Neuron (in vitro differentiated cells): Measurements from ENCODE around the gene TRIM54.
"Not testable (repeated sequence)": the region's sequence is repeated elsewhere in the genome, so short reads cannot be mapped to it uniquely, and the experiment has no call there.

ENCODE experiments used
- H2AFZ ChIP-seq: one replicate; pipeline ENCODE4 v1.6.1; 2013; ENCODE audit warnings: low read depth, mild to moderate bottlenecking, inconsistent platforms, low read length, moderate library complexity
- H3K27me3 ChIP-seq: one replicate; pipeline ENCODE4 v1.6.1; 2013; ENCODE audit warnings: low read length; ENCODE audit not compliant: insufficient read depth
- H3K36me3 ChIP-seq: one replicate; pipeline ENCODE4 v1.6.1; 2013; ENCODE audit warnings: low read length; ENCODE audit not compliant: insufficient read depth
- H3K4me1 ChIP-seq: one replicate; pipeline ENCODE4 v1.6.1; 2013; ENCODE audit warnings: low read length; ENCODE audit not compliant: insufficient read depth
- H3K4me3 ChIP-seq: 2 replicates; pipeline ENCODE4 v1.5.1; 2013; ENCODE audit warnings: mild to moderate bottlenecking, low read length, moderate library complexity
- H3K9me3 ChIP-seq: one replicate; pipeline ENCODE4 v1.6.1; 2013; ENCODE audit warnings: low read length

Gene TRIM54

DNA sequence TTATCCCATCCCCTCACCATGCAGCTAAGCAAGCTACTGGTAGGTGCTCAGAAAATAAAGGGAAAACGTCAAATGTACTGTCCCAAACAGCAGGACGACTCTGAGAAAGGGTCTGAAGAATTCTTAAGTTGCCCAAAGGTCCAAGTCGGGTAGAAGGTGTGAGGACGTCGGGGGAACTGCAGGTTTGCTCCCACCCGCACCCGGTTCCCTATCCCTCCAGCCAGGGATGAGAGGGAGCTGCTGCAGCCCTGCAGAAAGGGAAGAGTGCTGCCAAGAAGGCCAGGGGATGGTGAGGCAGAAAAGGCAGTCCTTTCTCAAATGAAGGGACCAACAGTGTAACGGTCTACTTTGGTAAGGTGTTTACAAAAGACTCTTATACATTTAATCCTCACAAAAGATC is 32.9 kb downstream of the TRIM54 start:
- H3K36me3 ChIP-seq: peaks cover 23% of the 10 kb centered on the region
- no peak overlapping the region for H2AFZ ChIP-seq
- no peaks in the 10 kb centered on the region for H3K9me3 ChIP-seq

GRCh38 chr2:27316655-27317412 is 34.6 kb downstream of the TRIM54 start:
- peaks cover 15% of the 10 kb centered on the region for H3K36me3 ChIP-seq
- no peaks in the 10 kb centered on the region for H3K27me3 ChIP-seq
- no peaks in the 10 kb centered on the region for H3K9me3 ChIP-seq
- peaks cover under 1% of the 10 kb centered on the region for H3K4me1 ChIP-seq
- H3K4me3 ChIP-seq: no peak overlapping the region
- H2AFZ ChIP-seq: no peak overlapping the region

More for the DNA sequence above, 32.9 kb downstream of the TRIM54 start:
- Histone ChIP-seq H3K27me3 (no peaks in the 10 kb centered on the region), H3K4me1 (no peaks in the 10 kb centered on the region), H3K4me3 (no peak overlapping the region)

GRCh38 chr2:27319839-27320238 is 37.6 kb downstream of the TRIM54 start:
- not testable (repeated sequence) for H3K36me3 ChIP-seq, H3K27me3 ChIP-seq, H3K4me3 ChIP-seq, H3K9me3 ChIP-seq, H2AFZ ChIP-seq
- H3K4me1 ChIP-seq: peaks cover 18% of the 10 kb centered on the region

GRCh38 chr2:27320958-27321543 is 38.8 kb downstream of the TRIM54 start:
- Histone ChIP-seq H3K4me3 (no peak overlapping the region), H3K27me3 (no peaks in the 10 kb centered on the region), H3K36me3 (peaks cover 15% of the 10 kb centered on the region), H3K4me1 (peaks cover 18% of the 10 kb centered on the region), H2AFZ (no peak overlapping the region), H3K9me3 (no peaks in the 10 kb centered on the region)

- Histone ChIP-seq H3K9me3 (no peaks in the 10 kb centered on the region), H3K4me1 (peaks cover 18% of the 10 kb centered on the region), H3K36me3 (peaks cover 18% of the 10 kb centered on the region), H3K4me3 (peak overlapping the region; percentile 78), H3K27me3 (no peaks in the 10 kb centered on the region), H2AFZ (peak overlapping the region; percentile 10)
Observed at GRCh38 chr2:27322301-27322765, 40.1 kb downstream of the TRIM54 start.

DNA sequence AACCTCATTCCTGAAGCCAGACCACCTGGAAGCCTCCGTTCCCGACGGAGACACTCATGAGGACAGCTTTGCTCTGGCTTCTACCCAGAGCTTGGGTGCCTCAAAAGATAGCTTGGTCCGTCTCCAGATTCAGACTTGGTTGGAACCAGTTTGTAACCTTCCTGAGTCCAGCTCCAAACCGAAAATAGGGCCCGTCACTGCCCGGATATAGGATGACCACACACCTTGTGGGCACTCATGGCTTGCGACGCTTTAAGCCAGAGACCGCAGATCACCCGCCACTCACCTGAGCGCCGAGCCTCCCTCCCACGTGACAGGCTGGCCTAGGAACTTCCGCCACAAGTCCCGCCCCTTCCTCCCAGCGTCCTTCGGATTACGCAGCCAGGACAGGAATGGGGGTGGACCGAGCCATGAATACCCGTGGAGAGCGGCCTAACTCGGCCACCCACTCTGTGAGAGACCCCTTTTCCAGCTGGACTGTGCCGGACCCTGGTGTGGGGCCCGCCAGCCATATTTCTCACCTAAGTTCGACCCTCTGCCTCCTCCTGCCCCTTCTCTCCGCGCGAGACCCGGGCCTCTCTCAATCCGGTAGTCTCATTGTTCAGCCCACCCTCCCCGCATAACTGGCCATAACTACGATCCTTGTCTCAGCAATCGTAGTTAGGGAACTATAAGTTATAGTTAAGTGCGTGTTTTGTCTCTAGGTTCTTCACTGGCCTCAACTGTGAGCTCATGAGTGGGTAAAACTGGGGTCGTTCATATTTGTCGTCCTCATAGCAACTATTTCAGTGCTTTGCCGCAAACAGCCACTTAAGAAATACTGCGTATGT is 40.8 kb downstream of the TRIM54 start, which contains the start of gene MPV17:
Gene MPV17 (minus strand): TSS at position 332 of the 830 bp plus-strand sequence. CDS start 580 bp downstream, outside the sequence.
- no peaks in the 10 kb centered on the region for H3K27me3 ChIP-seq
- H3K9me3 ChIP-seq: no peaks in the 10 kb centered on the region
- peaks cover 22% of the 10 kb centered on the region for H3K36me3 ChIP-seq
- peak within 1 kb of the TSS; percentile 42 for H2AFZ ChIP-seq
- H3K4me1 ChIP-seq: peaks cover 18% of the 10 kb centered on the region
- peak within 1 kb of the TSS; percentile 78 for H3K4me3 ChIP-seq

- H3K9me3 ChIP-seq: no peaks in the 10 kb centered on the region
- H3K4me3 ChIP-seq: peak overlapping the region; percentile 78
- H3K27me3 ChIP-seq: no peaks in the 10 kb centered on the region
- H2AFZ ChIP-seq: no peak overlapping the region
- H3K36me3 ChIP-seq: peaks cover 29% of the 10 kb centered on the region
- H3K4me1 ChIP-seq: peaks cover 18% of the 10 kb centered on the region
Observed at GRCh38 chr2:27323596-27324285, 41.5 kb downstream of the TRIM54 start.

GRCh38 chr2:27324720-27325119 is 42.5 kb downstream of the TRIM54 start:
- H3K4me3 ChIP-seq: no peak overlapping the region

DNA sequence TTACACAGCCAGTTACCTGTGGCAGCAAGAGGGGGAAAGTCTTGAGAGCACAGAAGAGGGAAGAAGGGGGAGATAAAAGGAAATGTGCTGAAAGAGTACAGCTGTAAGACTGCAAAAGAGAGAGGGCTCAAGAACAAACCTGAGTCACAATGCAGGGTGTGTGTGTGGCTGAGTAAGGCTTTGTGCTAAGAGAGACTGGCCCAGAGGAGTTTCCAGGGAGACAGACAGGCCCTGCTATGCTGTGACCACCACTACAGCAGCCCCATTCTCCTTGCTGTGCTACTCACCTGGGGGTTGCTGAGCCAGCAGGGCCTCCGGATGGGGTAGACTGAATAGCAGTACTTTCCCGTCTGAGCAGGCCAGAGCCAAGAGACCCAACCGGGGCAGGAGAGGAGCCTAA is 53.1 kb downstream of the TRIM54 start:
- no peaks in the 10 kb centered on the region for H3K9me3 ChIP-seq
- peaks cover 68% of the 10 kb centered on the region for H3K36me3 ChIP-seq
- no peak overlapping the region for H2AFZ ChIP-seq
- H3K4me1 ChIP-seq: no peaks in the 10 kb centered on the region
- H3K4me3 ChIP-seq: no peak overlapping the region
- H3K27me3 ChIP-seq: no peaks in the 10 kb centered on the region

More at GRCh38 chr2:27324720-27325119, 42.5 kb downstream of the TRIM54 start:
- no peak overlapping the region for H2AFZ ChIP-seq
- no peaks in the 10 kb centered on the region for H3K27me3 ChIP-seq
- H3K9me3 ChIP-seq: no peaks in the 10 kb centered on the region
- H3K36me3 ChIP-seq: peaks cover 39% of the 10 kb centered on the region
- H3K4me1 ChIP-seq: peaks cover 18% of the 10 kb centered on the region

DNA sequence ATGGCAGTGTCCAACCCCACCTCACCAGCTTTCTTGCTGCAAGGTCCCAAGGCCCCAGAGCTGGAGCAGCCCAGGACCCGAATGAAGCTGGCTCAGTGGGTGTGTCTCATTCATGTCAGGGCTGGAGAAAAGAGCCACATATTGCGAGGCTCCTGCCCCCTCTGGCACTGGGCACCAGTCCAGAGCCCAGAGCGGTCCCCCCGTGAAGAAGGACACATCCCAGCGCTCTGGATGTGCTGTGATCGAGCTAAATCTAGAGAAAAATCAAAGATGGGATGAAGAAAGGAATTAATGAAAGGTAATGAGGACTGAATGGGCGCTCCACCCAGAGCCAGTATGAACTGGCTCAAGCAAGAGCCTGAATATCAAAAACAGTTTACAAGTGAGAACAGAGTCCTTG is 53.9 kb downstream of the TRIM54 start:
- Histone ChIP-seq H3K4me3 (no peak overlapping the region), H2AFZ (no peak overlapping the region), H3K4me1 (no peaks in the 10 kb centered on the region), H3K27me3 (no peaks in the 10 kb centered on the region), H3K36me3 (peaks cover 71% of the 10 kb centered on the region), H3K9me3 (no peaks in the 10 kb centered on the region)

DNA sequence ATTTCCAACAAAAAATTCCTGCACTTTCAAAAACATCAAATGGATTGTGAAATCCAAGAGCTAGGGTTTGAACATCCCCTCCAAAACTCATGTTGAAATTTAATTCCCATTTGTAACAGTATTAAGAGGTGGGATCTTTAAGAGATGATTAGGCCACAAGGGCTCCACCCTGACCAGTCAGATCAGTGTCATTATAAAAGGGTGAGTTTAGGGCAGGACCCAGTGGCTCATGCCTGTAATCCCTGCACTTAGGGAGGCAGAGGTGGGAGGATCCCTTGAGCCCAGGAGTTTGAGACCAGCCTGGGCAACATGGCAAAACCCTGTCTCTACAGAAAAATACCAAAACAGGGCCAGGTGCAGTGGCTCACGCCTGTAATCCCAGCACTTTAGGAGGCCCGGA is 65.4 kb downstream of the TRIM54 start:
- Histone ChIP-seq H3K4me1 (no peaks in the 10 kb centered on the region), H3K9me3 (no peaks in the 10 kb centered on the region), H3K4me3 (no peak overlapping the region), H3K27me3 (no peaks in the 10 kb centered on the region), H2AFZ (no peak overlapping the region), H3K36me3 (peaks cover 14% of the 10 kb centered on the region)

GRCh38 chr2:27350106-27350693 is 68.0 kb downstream of the TRIM54 start:
- Histone ChIP-seq H2AFZ (no peak overlapping the region), H3K36me3 (peaks cover 4% of the 10 kb centered on the region), H3K9me3 (no peaks in the 10 kb centered on the region), H3K27me3 (no peaks in the 10 kb centered on the region), H3K4me3 (no peak overlapping the region), H3K4me1 (no peaks in the 10 kb centered on the region)
